Neural cell (in vitro differentiated cells): ENCODE results near the gene SCUBE2.

Experiments used
- EZH2 ChIP-seq: fragments of 200-600, 300-800 bp; shearing (Covaris generic), sonication (generic); IDR thresholded peaks from 2 replicates; pipeline ENCODE4 v1.6.1; 2014; ENCODE audit warnings: antibody characterized with exemption, low read length, borderline replicate concordance, mild to moderate bottlenecking; ENCODE audit not compliant: insufficient read depth, poor library complexity, severe bottlenecking
- POLR2AphosphoS5 ChIP-seq: IDR thresholded peaks from 2 replicates; pipeline ENCODE4 v1.6.1; 2012

- TF ChIP-seq POLR2AphosphoS5, result no peak
- TF ChIP-seq EZH2, result no peak
Measured at GRCh38 chr11:9065607-9066432, 25.6 kb downstream of the SCUBE2 start.
